ENCODE data around the gene ZMYM4.

GRCh38 chr1:35301674-35302392 lies 33.3 kb downstream of the ZMYM4 start:
- TF ChIP-seq ZNF263 (CRISPR knock-in tag; IDR thresholded peaks at IDR 0.05; ENCODE audit: low read depth) (no peak), MAX (CRISPR knock-in tag; IDR thresholded peaks at IDR 0.05) (no peak), CTCF (IDR thresholded peaks at IDR 0.05) (no peak), FOXP1 (CRISPR knock-in tag; IDR thresholded peaks at IDR 0.05; ENCODE audit: borderline replicate concordance) (no peak), ZNF232 (CRISPR knock-in tag; IDR thresholded peaks at IDR 0.05) (no peak)

Measured in WTC11 (cell line).